GM12865 (cell line): ENCODE results near the gene WWTR1.

Experiments used
- DNase-seq: peaks from one replicate; pipeline ENCODE4 v3.0.0; 2010; ENCODE audit warnings: low read depth
- H3K4me3 ChIP-seq: 2 replicates; pipeline ENCODE4 v1.5.1; 2011; ENCODE audit warnings: mild to moderate bottlenecking, low read depth, low read length, control low read depth
- CTCF ChIP-seq: IDR thresholded peaks from 2 replicates; pipeline ENCODE4 v1.5.1; 2011; ENCODE audit warnings: low read length, control low read depth, low read depth, inconsistent platforms; ENCODE audit not compliant: insufficient read depth; ENCODE audit errors: missing control alignments

Gene WWTR1

DNA sequence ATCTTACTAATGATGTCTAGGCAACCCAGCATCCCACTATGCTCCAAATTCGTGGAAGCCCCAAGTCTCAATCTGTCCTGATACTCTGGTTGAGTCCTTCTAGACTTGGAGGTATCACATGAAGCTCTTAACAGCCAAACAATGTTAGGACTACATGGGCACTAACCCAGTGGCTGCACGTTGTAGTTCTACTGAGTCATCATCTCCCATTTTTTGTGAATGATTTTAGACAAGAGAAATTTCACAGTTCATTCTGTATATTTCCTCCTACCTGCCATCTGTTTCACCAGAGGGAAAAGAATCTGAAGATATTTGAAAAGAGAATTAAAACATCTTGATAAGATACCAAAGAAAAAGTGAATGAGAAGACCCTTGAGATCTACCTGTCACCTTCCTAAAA is 9.8 kb upstream of the WWTR1 start:
- no peak overlapping the region for H3K4me3 ChIP-seq
- DNase-seq = no peak
- TF ChIP-seq CTCF = no peak

DNA sequence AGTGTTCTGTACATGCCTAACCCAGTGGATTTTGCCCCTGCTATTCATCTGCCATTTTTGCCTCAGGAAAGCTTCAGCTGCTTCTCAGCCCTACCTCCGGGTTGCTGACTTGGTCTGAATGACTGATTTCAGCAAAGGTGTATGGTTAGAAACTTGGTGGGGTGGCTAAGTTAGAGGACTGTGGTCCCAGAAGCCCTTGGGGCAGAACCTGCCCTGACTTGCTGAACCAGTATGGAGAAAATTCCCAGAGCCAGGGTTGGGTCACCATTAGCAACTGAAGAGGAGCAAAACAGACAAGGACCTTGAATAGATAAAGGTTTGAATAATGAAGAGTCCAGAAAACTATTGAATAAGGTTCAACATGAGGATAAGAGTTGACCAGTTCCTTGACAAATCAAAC is 6.1 kb upstream of the WWTR1 start:
- DNase-seq = no peak
- H3K4me3 ChIP-seq = no peak overlapping the region
- TF ChIP-seq CTCF = no peak

DNA sequence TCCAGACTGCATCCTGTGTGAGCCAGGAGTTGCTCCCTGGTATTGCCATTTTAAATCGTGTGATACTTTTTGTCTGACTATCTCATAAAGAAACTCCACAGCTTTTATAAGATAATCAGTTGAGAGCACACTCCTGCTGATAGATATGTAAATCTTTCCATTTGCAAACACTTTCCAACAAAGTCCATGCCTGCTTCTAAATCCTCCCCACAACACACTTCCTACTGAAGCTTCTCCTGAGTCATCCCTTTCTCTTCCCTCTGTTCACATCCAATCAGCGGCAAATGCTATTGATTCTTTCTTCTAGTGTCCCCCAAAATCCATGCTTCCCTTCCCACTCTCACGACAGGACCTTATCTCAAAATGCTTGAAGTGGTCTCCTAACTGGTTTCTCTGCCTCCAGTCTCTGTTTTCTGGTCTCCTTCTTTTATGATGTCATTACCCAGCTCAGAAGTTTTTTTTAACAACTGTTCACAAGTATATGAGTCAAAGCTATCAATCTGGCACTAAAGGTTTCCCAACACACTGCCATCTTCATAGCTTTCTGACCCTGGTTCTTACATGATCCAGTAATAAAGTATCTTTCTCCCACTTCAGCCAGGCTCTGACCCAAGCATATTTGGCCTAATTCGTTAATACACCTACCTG is 4.5 kb upstream of the WWTR1 start:
- TF ChIP-seq CTCF = no peak
- no peak for DNase-seq
- no peak overlapping the region for H3K4me3 ChIP-seq

DNA sequence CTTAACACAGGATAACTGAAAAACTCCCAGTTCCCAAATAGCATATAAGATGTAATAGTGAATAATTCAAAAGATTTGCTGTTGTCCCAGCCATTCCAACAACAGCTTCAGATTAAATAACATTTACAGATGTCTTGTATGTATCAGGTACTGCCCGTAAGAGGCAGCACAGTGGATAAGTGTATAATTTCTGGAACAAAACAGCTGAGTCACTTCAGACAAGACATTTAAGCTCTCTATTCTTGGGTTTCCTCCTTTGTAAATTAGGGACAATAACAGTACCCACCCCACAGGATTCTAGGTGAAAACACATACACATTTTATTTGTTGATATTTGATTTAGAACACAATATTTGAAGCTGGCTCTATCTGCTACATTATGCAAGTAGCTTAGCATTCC is 2.6 kb upstream of the WWTR1 start:
- H3K4me3 ChIP-seq = no peak overlapping the region
- TF ChIP-seq CTCF = no peak
- no peak for DNase-seq

DNA sequence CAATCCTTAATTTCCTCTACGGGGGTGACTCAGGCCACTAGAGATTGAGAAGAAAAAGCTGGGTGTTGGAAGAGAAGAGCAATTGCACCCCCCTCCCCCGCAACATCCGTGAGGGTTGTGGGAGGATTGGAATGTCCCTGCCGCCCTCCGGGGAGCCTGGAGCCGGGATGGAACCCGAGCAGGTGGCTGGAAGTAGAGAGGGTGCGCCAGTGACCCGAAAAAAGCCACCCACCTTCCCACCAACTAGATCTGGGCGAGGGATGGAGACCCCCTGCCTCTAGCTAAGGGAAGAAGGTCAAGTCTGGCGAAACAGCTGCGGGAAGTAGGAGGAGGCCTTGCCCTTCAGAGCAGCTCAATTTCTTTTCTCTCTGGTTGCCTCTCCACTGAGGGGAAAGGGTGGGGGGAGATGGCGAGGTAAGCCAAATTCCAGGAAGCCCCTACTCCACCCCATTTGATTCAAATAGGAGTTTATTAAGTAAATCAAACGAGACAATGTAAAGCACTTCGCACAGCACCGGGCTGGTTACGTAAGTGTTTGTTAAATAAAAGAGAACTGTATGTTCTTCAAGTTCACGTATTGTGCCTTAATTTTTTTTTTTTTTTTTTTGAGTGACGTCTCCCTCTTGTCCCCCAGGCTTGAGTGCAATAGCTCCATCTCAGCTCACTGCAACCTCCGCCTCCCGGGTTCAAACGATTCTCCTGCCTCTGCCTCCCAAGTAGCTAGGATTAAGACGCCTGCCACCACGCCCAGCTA is 1.1 kb upstream of the WWTR1 start:
- peak overlapping the region; percentile 95 for H3K4me3 ChIP-seq
- no peak for TF ChIP-seq CTCF
- no peak for DNase-seq

DNA sequence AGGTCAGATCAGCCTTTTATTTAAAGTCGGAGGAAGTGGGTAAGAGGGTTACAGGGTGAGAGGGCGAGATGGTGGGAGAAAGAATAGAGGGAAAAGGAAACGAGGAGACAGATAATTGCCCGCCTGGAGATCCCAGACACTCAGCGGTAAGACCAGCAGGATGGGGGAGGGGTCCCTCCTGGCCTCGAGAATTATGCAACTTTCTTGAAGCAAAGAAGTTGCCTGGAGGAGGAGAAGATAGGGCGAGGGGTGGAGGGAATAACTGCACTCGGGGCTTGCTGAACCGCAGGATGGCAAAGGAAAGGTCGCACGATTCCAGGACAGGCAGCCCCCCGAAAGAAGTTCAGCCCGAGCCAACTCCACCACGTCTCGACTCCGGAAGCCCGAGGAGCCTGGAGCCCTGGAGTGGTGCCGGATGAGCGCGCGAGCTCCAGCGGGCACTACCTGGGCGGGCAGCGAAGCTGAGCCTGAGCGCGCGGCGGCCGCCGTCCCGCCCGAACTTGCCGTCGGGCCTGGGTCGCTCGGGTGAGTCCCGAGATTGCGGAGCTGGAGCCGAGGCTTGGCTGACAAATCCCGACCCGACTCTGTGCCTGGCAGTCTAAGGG is 402 bp downstream of the WWTR1 start:
- H3K4me3 ChIP-seq = peak overlapping the region; percentile 95
- no peak for DNase-seq
- TF ChIP-seq CTCF = no peak
